GM23338 (cell line): ENCODE results near the gene ERVMER34-1.

Experiments
- POLR2AphosphoS5 ChIP-seq: IDR thresholded peaks from 2 replicates; pipeline ENCODE4 v1.6.1; 2016; ENCODE audit warnings: antibody characterized with exemption, low read depth
- TF ChIP-seq, protein P1 (sequence below), 2 experiments: fragments of 200-600 bp in 1 of 2; sonication (generic) in 1 of 2; conservative IDR thresholded peaks; 2 replicates each; pipeline versions ENCODE4 v1.5.1 to v1.6.1; 2016 to 2017; ENCODE audit warnings: antibody characterized with exemption in 2 of 2, low read depth in 2 of 2, mild to moderate bottlenecking in 2 of 2, moderate library complexity in 1 of 2
- TF ChIP-seq, protein P2 (sequence below): IDR thresholded peaks from 2 replicates; pipeline ENCODE4 v1.6.1; 2016; ENCODE audit warnings: antibody characterized with exemption

DNA sequence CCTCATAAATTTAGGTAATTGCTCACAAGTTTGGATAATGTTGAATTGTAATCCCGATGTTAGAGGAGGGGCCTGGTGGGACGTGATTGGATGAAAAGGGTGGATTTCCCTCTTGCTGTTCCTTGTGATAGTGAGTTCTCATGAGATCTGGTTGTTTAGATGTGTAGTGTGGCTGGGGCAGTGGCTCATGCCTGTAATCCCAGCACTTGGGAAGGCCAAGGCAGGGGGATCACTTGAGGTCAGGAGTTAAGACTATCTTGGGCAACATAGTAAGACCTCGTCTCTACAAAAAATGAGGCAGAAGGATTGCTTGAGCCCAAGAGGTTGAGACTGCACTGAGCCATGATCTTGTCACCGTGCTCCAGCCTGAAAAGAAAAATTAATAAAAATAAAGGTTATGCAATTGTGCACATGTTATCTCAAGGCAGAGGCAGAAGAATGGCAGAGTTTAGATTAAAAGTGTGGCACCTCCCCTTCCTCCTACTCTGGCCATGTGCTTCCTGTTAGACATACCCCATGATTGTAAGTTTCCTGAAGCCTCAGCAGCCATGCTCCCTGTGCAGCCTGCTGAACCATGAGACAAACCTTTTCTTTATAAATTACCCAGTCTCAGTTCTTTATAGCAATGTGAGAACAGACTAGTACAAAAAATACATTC lies 36.5 kb downstream of the ERVMER34-1 start:
- no peak; the same call in 1 of the 2 replicates for TF ChIP-seq POLR2AphosphoS5
- TF ChIP-seq, protein P1, sequence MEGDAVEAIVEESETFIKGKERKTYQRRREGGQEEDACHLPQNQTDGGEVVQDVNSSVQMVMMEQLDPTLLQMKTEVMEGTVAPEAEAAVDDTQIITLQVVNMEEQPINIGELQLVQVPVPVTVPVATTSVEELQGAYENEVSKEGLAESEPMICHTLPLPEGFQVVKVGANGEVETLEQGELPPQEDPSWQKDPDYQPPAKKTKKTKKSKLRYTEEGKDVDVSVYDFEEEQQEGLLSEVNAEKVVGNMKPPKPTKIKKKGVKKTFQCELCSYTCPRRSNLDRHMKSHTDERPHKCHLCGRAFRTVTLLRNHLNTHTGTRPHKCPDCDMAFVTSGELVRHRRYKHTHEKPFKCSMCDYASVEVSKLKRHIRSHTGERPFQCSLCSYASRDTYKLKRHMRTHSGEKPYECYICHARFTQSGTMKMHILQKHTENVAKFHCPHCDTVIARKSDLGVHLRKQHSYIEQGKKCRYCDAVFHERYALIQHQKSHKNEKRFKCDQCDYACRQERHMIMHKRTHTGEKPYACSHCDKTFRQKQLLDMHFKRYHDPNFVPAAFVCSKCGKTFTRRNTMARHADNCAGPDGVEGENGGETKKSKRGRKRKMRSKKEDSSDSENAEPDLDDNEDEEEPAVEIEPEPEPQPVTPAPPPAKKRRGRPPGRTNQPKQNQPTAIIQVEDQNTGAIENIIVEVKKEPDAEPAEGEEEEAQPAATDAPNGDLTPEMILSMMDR (conservative IDR thresholded peaks at IDR 0.05; ENCODE audit: low read depth in 2 of 2), result no peak
- TF ChIP-seq, protein P2, sequence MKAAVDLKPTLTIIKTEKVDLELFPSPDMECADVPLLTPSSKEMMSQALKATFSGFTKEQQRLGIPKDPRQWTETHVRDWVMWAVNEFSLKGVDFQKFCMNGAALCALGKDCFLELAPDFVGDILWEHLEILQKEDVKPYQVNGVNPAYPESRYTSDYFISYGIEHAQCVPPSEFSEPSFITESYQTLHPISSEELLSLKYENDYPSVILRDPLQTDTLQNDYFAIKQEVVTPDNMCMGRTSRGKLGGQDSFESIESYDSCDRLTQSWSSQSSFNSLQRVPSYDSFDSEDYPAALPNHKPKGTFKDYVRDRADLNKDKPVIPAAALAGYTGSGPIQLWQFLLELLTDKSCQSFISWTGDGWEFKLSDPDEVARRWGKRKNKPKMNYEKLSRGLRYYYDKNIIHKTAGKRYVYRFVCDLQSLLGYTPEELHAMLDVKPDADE, result no peak
